WTC11 (cell line): ENCODE measurements around the gene BPGM. TPM values are rescaled to one million over a fixed set of nuclear protein-coding genes. Genes with fewer than 3 reads are reported as not detected.

Source experiments
- ATAC-seq: fragments of 200-7000 bp; cut with Tn5 transposase; 2 replicates; pipeline ENCODE4 v1.10.0; 2021; ENCODE audit warnings: mild to moderate bottlenecking, moderate library complexity
- CTCF ChIA-PET: fragments of 300-600 bp; sonication (Branson Sonifier 250); formaldehyde crosslinking; loops from one replicate; lab custom pipeline; 2021; ENCODE audit warnings: antibody characterized with exemption; lab: Charles Lee
- POLR2A ChIA-PET: fragments of 350-600 bp; sonication (Branson Sonifier 250); formaldehyde crosslinking; loops from one replicate; lab custom pipeline; 2021; ENCODE audit warnings: antibody characterized with exemption; lab: Charles Lee
- DNase-seq: peaks from one replicate; pipeline ENCODE4 v3.0.0; 2021; ENCODE audit warnings: low spot score
- H3K27ac Mint-ChIP-seq: 2 replicates; pipeline ENCODE4 v1.8.0; 2021; ENCODE audit warnings: mixed read lengths
- H3K27me3 Mint-ChIP-seq: 2 replicates; pipeline ENCODE4 v1.8.0; 2021; ENCODE audit warnings: low read depth, mild to moderate bottlenecking, moderate library complexity, mixed read lengths
- H3K36me3 Mint-ChIP-seq: 2 replicates; pipeline ENCODE4 v1.8.0; 2021; ENCODE audit warnings: mixed read lengths
- H3K4me1 Mint-ChIP-seq: 2 replicates; pipeline ENCODE4 v1.8.0; 2022; ENCODE audit warnings: mixed read lengths
- H3K4me3 Mint-ChIP-seq: 2 replicates; pipeline ENCODE4 v1.8.0; 2021; ENCODE audit warnings: mild to moderate bottlenecking, moderate library complexity, mixed read lengths
- H3K9me3 Mint-ChIP-seq: 2 replicates; pipeline ENCODE4 v1.8.0; 2021; ENCODE audit warnings: mixed read lengths
- ELF4 ChIP-seq: sonication (generic); formaldehyde crosslinking; IDR thresholded peaks from 2 replicates; pipeline ENCODE4 v1.8.1; 2022; ENCODE audit warnings: low read depth, mild to moderate bottlenecking, moderate library complexity, missing genetic modification reagents
- FOXJ3 ChIP-seq: sonication (generic); formaldehyde crosslinking; IDR thresholded peaks from 2 replicates; pipeline ENCODE4 v1.9.0; 2021; ENCODE audit warnings: missing genetic modification reagents, mild to moderate bottlenecking, borderline replicate concordance
- FOXK1 ChIP-seq: sonication (generic); formaldehyde crosslinking; IDR thresholded peaks from 2 replicates; pipeline ENCODE4 v1.8.0; 2022; ENCODE audit warnings: mild to moderate bottlenecking, moderate library complexity, missing genetic modification reagents
- GRHL2 ChIP-seq: fragments of 250-450 bp; sonication (Bioruptor Pico); IDR thresholded peaks from 2 replicates; pipeline ENCODE4 v1.8.0; 2022; ENCODE audit warnings: mild to moderate bottlenecking, moderate library complexity; ENCODE audit not compliant: insufficient replicate concordance, severe bottlenecking
- IRF2 ChIP-seq: sonication (generic); formaldehyde crosslinking; IDR thresholded peaks from 2 replicates; pipeline ENCODE4 v1.8.0; 2022; ENCODE audit warnings: low read depth, missing genetic modification reagents, borderline replicate concordance
- JAZF1 ChIP-seq: fragments of 250-450 bp; sonication (Bioruptor Pico); IDR thresholded peaks from 2 replicates; pipeline ENCODE4 v1.9.0; 2021; ENCODE audit warnings: moderate library complexity, mild to moderate bottlenecking, inconsistent platforms
- NFE2L1 ChIP-seq: sonication (generic); formaldehyde crosslinking; IDR thresholded peaks from 2 replicates; pipeline ENCODE4 v1.8.1; 2023; ENCODE audit warnings: missing genetic modification reagents
- NR1H2 ChIP-seq: sonication (generic); formaldehyde crosslinking; IDR thresholded peaks from 2 replicates; pipeline ENCODE4 v1.9.0; 2021; ENCODE audit warnings: mild to moderate bottlenecking, moderate library complexity, missing genetic modification reagents
- OVOL2 ChIP-seq: fragments of 250-450 bp; sonication (Bioruptor Pico); IDR thresholded peaks from 2 replicates; pipeline ENCODE4 v1.9.0; 2021; ENCODE audit warnings: mild to moderate bottlenecking, borderline replicate concordance
- SMAD3 ChIP-seq: sonication (generic); formaldehyde crosslinking; IDR thresholded peaks from 2 replicates; pipeline ENCODE4 v1.8.0; 2022; ENCODE audit warnings: missing genetic modification reagents, mild to moderate bottlenecking, borderline replicate concordance
- SP1 ChIP-seq: sonication (generic); formaldehyde crosslinking; conservative IDR thresholded peaks from 2 replicates; pipeline ENCODE4 v1.8.1; 2022; ENCODE audit warnings: missing genetic modification reagents
- STAT6 ChIP-seq: sonication (generic); formaldehyde crosslinking; conservative IDR thresholded peaks from 2 replicates; pipeline ENCODE4 v1.8.1; 2023; ENCODE audit warnings: mild to moderate bottlenecking, low read depth, missing genetic modification reagents, moderate library complexity
- TCF7 ChIP-seq: sonication (generic); formaldehyde crosslinking; IDR thresholded peaks from 2 replicates; pipeline ENCODE4 v1.8.0; 2022; ENCODE audit warnings: mild to moderate bottlenecking, low read depth, missing genetic modification reagents, moderate library complexity
- TEAD4 ChIP-seq: sonication (generic); formaldehyde crosslinking; IDR thresholded peaks from 2 replicates; pipeline ENCODE4 v1.8.0; 2022; ENCODE audit warnings: mild to moderate bottlenecking, missing genetic modification reagents
- ZBTB21 ChIP-seq: sonication (generic); formaldehyde crosslinking; IDR thresholded peaks from 2 replicates; pipeline ENCODE4 v1.8.1; 2023; ENCODE audit warnings: mild to moderate bottlenecking, missing genetic modification reagents, borderline replicate concordance
- ZNF121 ChIP-seq: sonication (generic); formaldehyde crosslinking; IDR thresholded peaks from 2 replicates; pipeline ENCODE4 v1.8.0; 2023; ENCODE audit warnings: missing genetic modification reagents
- ZNF416 ChIP-seq: fragments of 250-450 bp; sonication (Bioruptor Pico); IDR thresholded peaks from 2 replicates; pipeline ENCODE4 v1.9.0; 2021; ENCODE audit warnings: mild to moderate bottlenecking, inconsistent platforms
- ZNF512 ChIP-seq: sonication (generic); formaldehyde crosslinking; IDR thresholded peaks from 2 replicates; pipeline ENCODE4 v1.8.1; 2022; ENCODE audit warnings: missing genetic modification reagents, borderline replicate concordance
- total RNA-seq: library from RNA; stranded (reverse); gene quantifications from 3 replicates; pipeline ENCODE4 v1.2.3, GENCODE V29; 2021
- TF ChIP-seq, protein P1 (sequence below): sonication (generic); formaldehyde crosslinking; IDR thresholded peaks from 2 replicates; pipeline ENCODE4 v1.8.0; 2023; ENCODE audit warnings: missing genetic modification reagents
- TF ChIP-seq, protein P2 (sequence below): sonication (generic); formaldehyde crosslinking; IDR thresholded peaks from 2 replicates; pipeline ENCODE4 v1.8.1; 2023; ENCODE audit warnings: mild to moderate bottlenecking, missing genetic modification reagents, borderline replicate concordance
- TF ChIP-seq, protein P3 (sequence below): sonication (generic); formaldehyde crosslinking; IDR thresholded peaks from 2 replicates; pipeline ENCODE4 v1.8.1; 2023; ENCODE audit warnings: mild to moderate bottlenecking, missing genetic modification reagents
- TF ChIP-seq, protein P4 (sequence below): fragments of 200-600 bp; IDR thresholded peaks from 2 replicates; pipeline ENCODE4 v1.8.0; 2022; ENCODE audit warnings: antibody characterized with exemption

BPGM gene
- total RNA-seq, 1 experiment from 2014 or later: 14.6 TPM

DNA sequence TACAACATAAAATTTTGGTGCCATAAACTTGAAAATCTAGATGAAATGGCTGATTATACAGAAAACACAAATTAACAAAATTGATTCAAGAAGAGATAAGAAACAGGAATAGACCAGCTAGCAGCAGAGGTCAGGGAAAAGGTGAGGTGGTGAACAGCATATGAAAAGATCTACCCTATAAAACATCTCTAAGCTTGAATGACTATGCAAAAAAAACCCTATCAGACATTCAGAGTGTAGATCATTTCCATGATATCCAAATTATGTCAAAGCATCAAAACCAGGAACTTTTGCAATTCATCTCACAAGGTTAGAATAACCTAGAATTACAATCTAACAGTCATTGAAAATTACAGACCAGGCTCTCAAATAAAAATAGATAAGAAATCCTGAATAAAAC, 14.6 kb upstream of the BPGM start:
- H3K9me3 Mint-ChIP-seq: no peaks in the 10 kb centered on the region
- peaks cover 8% of the 10 kb centered on the region for H3K27me3 Mint-ChIP-seq
- H3K27ac Mint-ChIP-seq: no peak overlapping the region
- TF ChIP-seq FOXK1 (CRISPR knock-in tag) (no peak), NR1H2 (no peak), ZNF121 (CRISPR knock-in tag) (no peak), STAT6 (no peak), OVOL2 (CRISPR knock-in tag) (no peak), GRHL2 (CRISPR knock-in tag) (no peak), IRF2 (CRISPR knock-in tag) (no peak), ELF4 (CRISPR knock-in tag) (no peak), TEAD4 (CRISPR knock-in tag) (no peak), NFE2L1 (CRISPR knock-in tag) (no peak), SMAD3 (CRISPR knock-in tag) (no peak), JAZF1 (CRISPR knock-in tag) (no peak)
- TF ChIP-seq, protein P1, sequence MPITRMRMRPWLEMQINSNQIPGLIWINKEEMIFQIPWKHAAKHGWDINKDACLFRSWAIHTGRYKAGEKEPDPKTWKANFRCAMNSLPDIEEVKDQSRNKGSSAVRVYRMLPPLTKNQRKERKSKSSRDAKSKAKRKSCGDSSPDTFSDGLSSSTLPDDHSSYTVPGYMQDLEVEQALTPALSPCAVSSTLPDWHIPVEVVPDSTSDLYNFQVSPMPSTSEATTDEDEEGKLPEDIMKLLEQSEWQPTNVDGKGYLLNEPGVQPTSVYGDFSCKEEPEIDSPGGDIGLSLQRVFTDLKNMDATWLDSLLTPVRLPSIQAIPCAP (CRISPR knock-in tag): no peak
- TF ChIP-seq, protein P2, sequence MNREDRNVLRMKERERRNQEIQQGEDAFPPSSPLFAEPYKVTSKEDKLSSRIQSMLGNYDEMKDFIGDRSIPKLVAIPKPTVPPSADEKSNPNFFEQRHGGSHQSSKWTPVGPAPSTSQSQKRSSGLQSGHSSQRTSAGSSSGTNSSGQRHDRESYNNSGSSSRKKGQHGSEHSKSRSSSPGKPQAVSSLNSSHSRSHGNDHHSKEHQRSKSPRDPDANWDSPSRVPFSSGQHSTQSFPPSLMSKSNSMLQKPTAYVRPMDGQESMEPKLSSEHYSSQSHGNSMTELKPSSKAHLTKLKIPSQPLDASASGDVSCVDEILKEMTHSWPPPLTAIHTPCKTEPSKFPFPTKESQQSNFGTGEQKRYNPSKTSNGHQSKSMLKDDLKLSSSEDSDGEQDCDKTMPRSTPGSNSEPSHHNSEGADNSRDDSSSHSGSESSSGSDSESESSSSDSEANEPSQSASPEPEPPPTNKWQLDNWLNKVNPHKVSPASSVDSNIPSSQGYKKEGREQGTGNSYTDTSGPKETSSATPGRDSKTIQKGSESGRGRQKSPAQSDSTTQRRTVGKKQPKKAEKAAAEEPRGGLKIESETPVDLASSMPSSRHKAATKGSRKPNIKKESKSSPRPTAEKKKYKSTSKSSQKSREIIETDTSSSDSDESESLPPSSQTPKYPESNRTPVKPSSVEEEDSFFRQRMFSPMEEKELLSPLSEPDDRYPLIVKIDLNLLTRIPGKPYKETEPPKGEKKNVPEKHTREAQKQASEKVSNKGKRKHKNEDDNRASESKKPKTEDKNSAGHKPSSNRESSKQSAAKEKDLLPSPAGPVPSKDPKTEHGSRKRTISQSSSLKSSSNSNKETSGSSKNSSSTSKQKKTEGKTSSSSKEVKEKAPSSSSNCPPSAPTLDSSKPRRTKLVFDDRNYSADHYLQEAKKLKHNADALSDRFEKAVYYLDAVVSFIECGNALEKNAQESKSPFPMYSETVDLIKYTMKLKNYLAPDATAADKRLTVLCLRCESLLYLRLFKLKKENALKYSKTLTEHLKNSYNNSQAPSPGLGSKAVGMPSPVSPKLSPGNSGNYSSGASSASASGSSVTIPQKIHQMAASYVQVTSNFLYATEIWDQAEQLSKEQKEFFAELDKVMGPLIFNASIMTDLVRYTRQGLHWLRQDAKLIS (CRISPR knock-in tag): no peak
- TF ChIP-seq, all 79 proteins: peak for 0
- CTCF ChIA-PET: interaction anchor here (2.0 to 3.2 kb wide), 2 partner anchors 69 to 93 kb away, joined by 7 to 18 read pairs; no protein-coding TSS in a partner anchor
- DNase-seq (no peak), ATAC-seq (no peak)
- no peak overlapping the region for H3K4me3 Mint-ChIP-seq
- POLR2A ChIA-PET: no interaction called here
- H3K4me1 Mint-ChIP-seq: no peaks in the 10 kb centered on the region
- no peaks in the 10 kb centered on the region for H3K36me3 Mint-ChIP-seq

GRCh38 chr7:134632937-134633540, 13.6 kb upstream of the BPGM start:
- Mint-ChIP-seq H3K36me3 (no peaks in the 10 kb centered on the region), H3K4me1 (no peaks in the 10 kb centered on the region), H3K27ac (no peak overlapping the region), H3K4me3 (no peak overlapping the region), H3K9me3 (no peaks in the 10 kb centered on the region), H3K27me3 (peaks cover 3% of the 10 kb centered on the region)
- no peak for TF ChIP-seq SP1
- TF ChIP-seq FOXJ3 (CRISPR knock-in tag): no peak
- TF ChIP-seq ZBTB21 (CRISPR knock-in tag): no peak
- no peak for TF ChIP-seq TCF7
- TF ChIP-seq, protein P3, sequence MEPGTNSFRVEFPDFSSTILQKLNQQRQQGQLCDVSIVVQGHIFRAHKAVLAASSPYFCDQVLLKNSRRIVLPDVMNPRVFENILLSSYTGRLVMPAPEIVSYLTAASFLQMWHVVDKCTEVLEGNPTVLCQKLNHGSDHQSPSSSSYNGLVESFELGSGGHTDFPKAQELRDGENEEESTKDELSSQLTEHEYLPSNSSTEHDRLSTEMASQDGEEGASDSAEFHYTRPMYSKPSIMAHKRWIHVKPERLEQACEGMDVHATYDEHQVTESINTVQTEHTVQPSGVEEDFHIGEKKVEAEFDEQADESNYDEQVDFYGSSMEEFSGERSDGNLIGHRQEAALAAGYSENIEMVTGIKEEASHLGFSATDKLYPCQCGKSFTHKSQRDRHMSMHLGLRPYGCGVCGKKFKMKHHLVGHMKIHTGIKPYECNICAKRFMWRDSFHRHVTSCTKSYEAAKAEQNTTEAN (CRISPR knock-in tag): no peak
- no peak for TF ChIP-seq ZNF512 (CRISPR knock-in tag)
- TF ChIP-seq, protein P4, sequence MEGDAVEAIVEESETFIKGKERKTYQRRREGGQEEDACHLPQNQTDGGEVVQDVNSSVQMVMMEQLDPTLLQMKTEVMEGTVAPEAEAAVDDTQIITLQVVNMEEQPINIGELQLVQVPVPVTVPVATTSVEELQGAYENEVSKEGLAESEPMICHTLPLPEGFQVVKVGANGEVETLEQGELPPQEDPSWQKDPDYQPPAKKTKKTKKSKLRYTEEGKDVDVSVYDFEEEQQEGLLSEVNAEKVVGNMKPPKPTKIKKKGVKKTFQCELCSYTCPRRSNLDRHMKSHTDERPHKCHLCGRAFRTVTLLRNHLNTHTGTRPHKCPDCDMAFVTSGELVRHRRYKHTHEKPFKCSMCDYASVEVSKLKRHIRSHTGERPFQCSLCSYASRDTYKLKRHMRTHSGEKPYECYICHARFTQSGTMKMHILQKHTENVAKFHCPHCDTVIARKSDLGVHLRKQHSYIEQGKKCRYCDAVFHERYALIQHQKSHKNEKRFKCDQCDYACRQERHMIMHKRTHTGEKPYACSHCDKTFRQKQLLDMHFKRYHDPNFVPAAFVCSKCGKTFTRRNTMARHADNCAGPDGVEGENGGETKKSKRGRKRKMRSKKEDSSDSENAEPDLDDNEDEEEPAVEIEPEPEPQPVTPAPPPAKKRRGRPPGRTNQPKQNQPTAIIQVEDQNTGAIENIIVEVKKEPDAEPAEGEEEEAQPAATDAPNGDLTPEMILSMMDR: peak; percentile 37
- no peak for TF ChIP-seq ZNF416 (CRISPR knock-in tag)
- CTCF ChIA-PET: interaction anchor here (0.5 to 3.2 kb wide), 16 partner anchors 10 to 353 kb away, joined by 3 to 18 read pairs (median 6); partner anchors contain the start of genes AGBL3 and BPGM
- ATAC-seq (peak; percentile 82), DNase-seq (no peak)
- POLR2A ChIA-PET: no interaction called here
